Peyer's patch (tissue), 4 donors: ENCODE results near the gene HIVEP2.

ENCODE experiments used
- POLR2A ChIP-seq, 2 donors: fragments of 450-650 bp; IDR thresholded peaks; one replicate each; pipeline ENCODE4 v1.5.1; 2017; ENCODE audit warnings: antibody characterized with exemption in 2 of 2, mild to moderate bottlenecking in 2 of 2, moderate library complexity in 2 of 2
- TF ChIP-seq, protein P1 (sequence below), 6 experiments: fragments of 450-650 bp in 4 of 6; fragments of 200-600 bp in 2 of 6; sonication (generic) in 1 of 6; IDR thresholded peaks; one replicate each; pipeline ENCODE4 v1.5.1; 2017 to 2019; ENCODE audit warnings: antibody characterized with exemption in 6 of 6, mild to moderate bottlenecking in 3 of 6, moderate library complexity in 1 of 6

GRCh38 chr6:142732790-142733189, 212.2 kb downstream of the HIVEP2 start:
- TF ChIP-seq, protein P1, sequence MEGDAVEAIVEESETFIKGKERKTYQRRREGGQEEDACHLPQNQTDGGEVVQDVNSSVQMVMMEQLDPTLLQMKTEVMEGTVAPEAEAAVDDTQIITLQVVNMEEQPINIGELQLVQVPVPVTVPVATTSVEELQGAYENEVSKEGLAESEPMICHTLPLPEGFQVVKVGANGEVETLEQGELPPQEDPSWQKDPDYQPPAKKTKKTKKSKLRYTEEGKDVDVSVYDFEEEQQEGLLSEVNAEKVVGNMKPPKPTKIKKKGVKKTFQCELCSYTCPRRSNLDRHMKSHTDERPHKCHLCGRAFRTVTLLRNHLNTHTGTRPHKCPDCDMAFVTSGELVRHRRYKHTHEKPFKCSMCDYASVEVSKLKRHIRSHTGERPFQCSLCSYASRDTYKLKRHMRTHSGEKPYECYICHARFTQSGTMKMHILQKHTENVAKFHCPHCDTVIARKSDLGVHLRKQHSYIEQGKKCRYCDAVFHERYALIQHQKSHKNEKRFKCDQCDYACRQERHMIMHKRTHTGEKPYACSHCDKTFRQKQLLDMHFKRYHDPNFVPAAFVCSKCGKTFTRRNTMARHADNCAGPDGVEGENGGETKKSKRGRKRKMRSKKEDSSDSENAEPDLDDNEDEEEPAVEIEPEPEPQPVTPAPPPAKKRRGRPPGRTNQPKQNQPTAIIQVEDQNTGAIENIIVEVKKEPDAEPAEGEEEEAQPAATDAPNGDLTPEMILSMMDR (IDR thresholded peaks at IDR 0.05), result no peak
- no peak for TF ChIP-seq POLR2A (IDR thresholded peaks at IDR 0.05)
